SJSA1 (cell line): ENCODE data around the gene PRKCB. TPM values are rescaled to one million over a fixed set of nuclear protein-coding genes. Genes with fewer than 3 reads are reported as not detected.

Source experiments
- DNase-seq, 2 experiments: peaks; one replicate each; pipeline ENCODE4 v3.0.0-alpha.2; 2015 to 2020; ENCODE audit warnings: low spot score in 2 of 2, low read depth in 1 of 2
- H3K27ac ChIP-seq: fragments of 250-450 bp; sonication (Bioruptor Pico); 2 replicates; pipeline ENCODE4 v1.5.1; 2020; ENCODE audit warnings: mild to moderate bottlenecking, moderate library complexity
- H3K27me3 ChIP-seq: fragments of 250-450 bp; sonication (Bioruptor Pico); replicated peaks from 2 replicates; pipeline ENCODE4 v1.5.1; 2020; ENCODE audit warnings: mild to moderate bottlenecking, moderate library complexity
- H3K36me3 ChIP-seq: fragments of 250-450 bp; sonication (Bioruptor Pico); 2 replicates; pipeline ENCODE4 v1.5.1; 2020; ENCODE audit warnings: mild to moderate bottlenecking
- H3K4me1 ChIP-seq: fragments of 250-450 bp; sonication (Bioruptor Pico); replicated peaks from 2 replicates; pipeline ENCODE4 v1.6.1; 2021; ENCODE audit warnings: mild to moderate bottlenecking
- H3K4me3 ChIP-seq: fragments of 250-450 bp; sonication (Bioruptor Pico); 2 replicates; pipeline ENCODE4 v1.5.1; 2020; ENCODE audit warnings: mild to moderate bottlenecking
- H3K9me3 ChIP-seq: fragments of 250-450 bp; sonication (Bioruptor Pico); replicated peaks from 2 replicates; pipeline ENCODE4 v1.5.1; 2020; ENCODE audit warnings: mild to moderate bottlenecking
- total RNA-seq: library from RNA; depleted of rRNA; stranded (reverse); fragments of >200 nt; shearing (Covaris generic); gene quantifications from 2 replicates; pipeline ENCODE4 v1.2.3, GENCODE V29; 2014

Gene PRKCB
- total RNA-seq, 1 experiment from 2014 or later, result 4.2 TPM

DNA sequence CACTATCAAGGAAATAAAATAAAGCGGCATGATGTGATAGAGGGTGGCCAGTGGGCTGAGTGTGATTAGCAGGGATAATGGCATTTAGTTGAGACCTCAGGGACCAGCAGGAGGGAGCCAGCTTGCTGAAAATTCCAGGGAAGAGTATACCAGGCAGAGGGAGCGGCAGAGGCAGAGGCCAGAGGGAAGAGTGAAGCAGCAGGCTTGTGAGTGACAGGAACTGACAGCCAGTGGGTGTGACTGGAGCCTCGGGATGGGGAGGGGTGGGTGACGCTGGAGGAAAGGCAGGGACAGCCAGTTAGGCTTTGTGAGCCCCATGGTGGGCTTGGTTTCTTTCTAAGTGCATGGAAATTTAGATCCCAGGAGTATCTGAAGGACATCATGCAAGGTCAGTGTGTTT is 210.7 kb downstream of the PRKCB start:
- Histone ChIP-seq H3K27me3 (no peaks in the 10 kb centered on the region), H3K4me3 (no peak overlapping the region), H3K4me1 (no peaks in the 10 kb centered on the region), H3K27ac (no peak overlapping the region), H3K36me3 (no peaks in the 10 kb centered on the region), H3K9me3 (no peaks in the 10 kb centered on the region)
- DNase-seq, result no peak

DNA sequence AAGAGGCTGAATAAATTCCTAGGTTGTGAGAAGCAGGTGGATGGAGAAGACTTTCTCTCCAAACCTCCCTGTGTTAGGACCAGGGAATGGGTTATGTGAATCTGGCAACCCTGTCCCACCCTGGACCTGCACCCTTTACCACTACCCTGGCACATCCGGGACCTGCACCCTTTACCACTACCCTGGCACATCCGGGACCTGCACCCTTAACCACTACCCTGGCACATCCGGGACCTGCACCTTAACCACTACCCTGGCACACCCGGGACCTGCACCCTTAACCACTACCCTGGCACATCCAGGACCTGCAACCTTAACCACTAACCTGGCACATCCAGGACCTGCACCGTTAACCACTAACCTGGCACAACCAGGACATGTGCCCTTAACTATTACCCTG is 213.3 kb downstream of the PRKCB start:
- Histone ChIP-seq H3K27me3 (no peaks in the 10 kb centered on the region), H3K9me3 (no peaks in the 10 kb centered on the region), H3K4me1 (no peaks in the 10 kb centered on the region), H3K4me3 (no peak overlapping the region), H3K27ac (no peak overlapping the region), H3K36me3 (no peaks in the 10 kb centered on the region)
- DNase-seq, result no peak

DNA sequence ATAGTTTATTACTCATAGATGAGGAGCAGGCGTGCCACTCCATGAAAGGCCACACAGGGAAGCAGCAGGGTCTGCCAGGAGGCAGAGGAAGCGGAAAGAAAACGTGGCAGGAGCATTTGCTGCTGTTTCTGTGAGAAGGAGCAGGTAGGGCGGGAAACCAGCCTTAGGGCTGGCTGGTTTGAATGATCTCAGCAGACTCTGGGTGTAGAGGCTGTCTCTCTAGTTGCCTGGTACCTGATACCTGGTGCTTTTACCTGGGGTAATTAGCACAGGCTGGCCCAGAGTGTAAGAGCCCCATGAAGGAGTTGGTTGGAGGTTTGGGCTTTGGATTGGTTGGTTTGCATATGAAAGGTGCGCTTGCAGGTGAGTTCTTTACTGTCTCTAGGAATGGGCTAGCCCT is 215.3 kb downstream of the PRKCB start:
- no peak for DNase-seq
- Histone ChIP-seq H3K27me3 (no peaks in the 10 kb centered on the region; the same call in 1 of the 2 replicates), H3K27ac (no peak overlapping the region), H3K4me3 (no peak overlapping the region), H3K36me3 (no peaks in the 10 kb centered on the region), H3K4me1 (no peaks in the 10 kb centered on the region), H3K9me3 (no peaks in the 10 kb centered on the region)

DNA sequence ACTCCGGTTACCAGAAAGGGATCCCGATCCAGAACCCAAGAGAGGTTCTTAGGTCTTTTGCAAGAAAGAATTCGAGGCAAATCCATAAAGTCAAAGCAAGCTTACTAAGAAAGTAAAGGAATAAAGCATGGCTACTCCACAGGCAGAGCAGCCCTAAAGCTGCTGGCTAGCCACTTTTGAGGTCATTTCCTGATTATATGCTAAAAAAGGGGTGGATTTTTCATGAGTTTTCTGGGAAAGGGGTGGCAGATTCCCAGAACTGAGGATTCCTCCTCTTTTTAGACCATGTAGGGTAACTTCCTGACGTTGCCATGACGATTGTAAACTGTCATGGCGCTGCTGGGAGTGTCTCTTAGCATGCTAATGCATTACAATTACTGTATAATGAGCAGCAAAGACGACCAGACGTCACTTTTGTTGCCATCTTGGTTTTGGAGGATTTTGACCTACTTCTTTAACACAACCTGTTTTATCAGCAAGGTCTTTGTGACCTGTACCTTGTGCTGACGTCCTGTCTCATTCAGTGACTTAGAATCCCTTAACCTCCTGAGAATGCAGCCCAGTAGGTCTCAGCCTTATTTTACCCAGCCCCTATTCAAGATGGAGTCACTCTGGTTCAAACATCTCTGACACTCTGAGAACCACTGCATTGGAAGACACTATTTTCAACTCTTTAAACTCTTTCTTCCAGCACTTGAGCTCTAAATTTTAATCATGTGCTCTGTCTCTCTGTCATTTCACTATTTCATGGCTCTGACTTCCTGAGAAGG is 216.7 kb downstream of the PRKCB start:
- Histone ChIP-seq H3K27ac (no peak overlapping the region), H3K4me1 (no peaks in the 10 kb centered on the region), H3K36me3 (no peaks in the 10 kb centered on the region), H3K27me3 (no peaks in the 10 kb centered on the region; the same call in 1 of the 2 replicates), H3K9me3 (no peaks in the 10 kb centered on the region), H3K4me3 (no peak overlapping the region)
- DNase-seq, result no peak

DNA sequence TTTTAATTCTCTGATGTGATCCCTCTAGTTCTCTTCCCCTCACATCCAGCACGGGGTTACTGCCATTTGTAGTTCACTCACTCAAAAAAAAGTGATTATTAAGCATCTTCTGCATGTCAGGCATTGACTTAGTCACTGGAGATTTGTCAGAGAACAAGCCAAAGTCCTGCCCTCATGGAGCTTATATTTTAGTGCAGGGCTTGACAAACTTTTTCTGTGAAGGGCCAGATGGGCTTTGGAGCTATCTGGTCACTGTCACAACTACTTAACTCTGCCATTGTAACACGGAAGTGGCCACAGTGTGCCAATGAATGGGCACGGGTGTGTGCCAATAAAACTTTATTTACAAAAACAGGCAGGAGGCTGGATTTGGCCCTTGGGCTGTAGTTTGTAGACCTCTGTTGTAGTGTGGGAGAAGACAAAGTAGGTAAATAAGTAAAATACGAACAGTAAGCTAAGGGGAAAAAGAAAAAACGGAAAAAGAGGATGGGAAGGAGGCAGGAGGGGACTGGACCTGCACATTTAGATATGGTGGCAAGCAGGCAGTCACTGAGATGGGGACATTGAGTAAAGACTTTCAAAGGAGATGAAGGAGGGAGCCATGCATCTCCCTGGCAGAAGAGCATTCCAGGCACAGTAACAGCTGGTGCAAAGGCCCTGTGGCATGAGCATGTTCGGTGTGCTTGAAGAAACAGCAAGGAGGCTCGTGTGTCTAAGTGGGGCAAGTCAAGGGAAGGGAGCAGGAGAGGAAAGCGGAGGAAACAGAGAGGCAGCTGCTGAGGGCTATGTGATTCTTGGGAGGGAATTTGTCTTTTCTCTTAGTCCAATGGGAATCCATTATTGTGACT is 217.5 kb downstream of the PRKCB start:
- Histone ChIP-seq H3K4me3 (no peak overlapping the region), H3K27me3 (no peaks in the 10 kb centered on the region; the same call in 1 of the 2 replicates), H3K4me1 (no peaks in the 10 kb centered on the region), H3K36me3 (no peaks in the 10 kb centered on the region), H3K27ac (no peak overlapping the region), H3K9me3 (no peaks in the 10 kb centered on the region)
- DNase-seq, result no peak

DNA sequence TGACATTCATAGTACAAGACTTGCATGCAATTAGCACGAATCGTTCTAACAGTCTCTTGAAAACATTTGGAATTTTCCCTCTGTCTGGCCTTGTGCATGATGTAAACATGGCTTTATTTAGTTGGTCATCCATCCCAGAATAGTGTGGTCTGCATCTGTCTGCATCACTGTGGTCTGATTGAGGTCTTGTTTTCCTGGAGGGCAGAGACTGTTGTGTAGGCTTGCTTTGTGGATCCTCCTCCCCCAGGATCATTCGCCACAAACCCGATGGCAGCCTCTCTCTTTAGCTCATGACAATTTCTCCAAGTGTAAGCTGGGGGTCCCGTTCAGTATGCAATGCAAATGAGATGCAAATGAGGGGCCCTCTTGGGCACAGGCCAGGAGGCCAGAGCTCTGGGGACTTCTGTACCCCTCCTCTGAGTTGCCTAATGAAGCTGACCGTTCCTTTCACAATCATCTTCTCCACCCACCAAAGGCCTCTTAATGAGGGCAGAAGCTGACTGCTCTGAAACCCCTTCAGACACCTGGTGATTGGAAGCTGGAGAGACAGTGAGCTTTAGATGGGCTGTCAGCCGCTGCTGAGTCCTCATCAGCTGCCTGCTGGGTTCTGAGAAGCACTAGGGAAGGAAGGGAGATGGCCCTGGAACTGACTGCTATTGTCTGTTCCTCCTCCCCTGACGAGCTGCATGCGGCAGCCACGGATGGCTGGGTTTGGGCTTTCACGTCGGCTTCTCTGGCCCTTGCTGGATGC is 219.1 kb downstream of the PRKCB start:
- no peak overlapping the region for H3K4me3 ChIP-seq
- H3K9me3 ChIP-seq, result no peaks in the 10 kb centered on the region
- no peak overlapping the region for H3K27ac ChIP-seq
- H3K4me1 ChIP-seq, result no peaks in the 10 kb centered on the region
- H3K36me3 ChIP-seq, result no peaks in the 10 kb centered on the region
- H3K27me3 ChIP-seq, result no peaks in the 10 kb centered on the region; the same call in 1 of the 2 replicates
- DNase-seq, result no peak

DNA sequence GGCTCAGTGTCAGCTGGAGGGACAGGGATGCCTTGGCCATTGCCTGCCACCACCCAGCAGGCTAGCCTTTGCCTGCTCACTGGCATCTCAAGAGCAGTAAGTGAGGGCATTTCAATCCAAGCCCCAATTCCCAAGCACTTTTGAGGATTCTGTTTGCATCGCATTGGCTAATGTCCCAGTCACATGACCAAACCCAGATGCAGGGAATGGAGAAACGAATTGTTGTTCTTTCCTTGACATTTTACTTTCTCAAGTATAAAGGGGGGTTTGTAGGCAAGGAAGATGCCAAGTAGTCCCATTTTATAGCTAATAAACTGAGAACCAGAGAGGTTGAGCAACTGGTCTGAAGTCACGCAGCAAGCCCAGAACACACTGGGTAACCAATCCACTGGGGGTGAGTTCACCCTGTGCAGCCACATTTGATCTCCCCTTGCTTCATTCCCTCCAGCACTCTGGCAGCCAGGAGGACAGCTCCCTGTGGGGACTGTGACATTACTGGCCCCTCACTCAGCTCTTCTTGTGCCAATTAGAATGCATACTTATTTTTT is 226.6 kb downstream of the PRKCB start:
- H3K4me1 ChIP-seq, result no peaks in the 10 kb centered on the region
- no peak overlapping the region for H3K4me3 ChIP-seq
- H3K27ac ChIP-seq, result no peak overlapping the region
- H3K27me3 ChIP-seq, result no peaks in the 10 kb centered on the region
- DNase-seq, result peak in 1 of 2 experiments; percentile 17
- H3K9me3 ChIP-seq, result no peaks in the 10 kb centered on the region
- H3K36me3 ChIP-seq, result no peaks in the 10 kb centered on the region

DNA sequence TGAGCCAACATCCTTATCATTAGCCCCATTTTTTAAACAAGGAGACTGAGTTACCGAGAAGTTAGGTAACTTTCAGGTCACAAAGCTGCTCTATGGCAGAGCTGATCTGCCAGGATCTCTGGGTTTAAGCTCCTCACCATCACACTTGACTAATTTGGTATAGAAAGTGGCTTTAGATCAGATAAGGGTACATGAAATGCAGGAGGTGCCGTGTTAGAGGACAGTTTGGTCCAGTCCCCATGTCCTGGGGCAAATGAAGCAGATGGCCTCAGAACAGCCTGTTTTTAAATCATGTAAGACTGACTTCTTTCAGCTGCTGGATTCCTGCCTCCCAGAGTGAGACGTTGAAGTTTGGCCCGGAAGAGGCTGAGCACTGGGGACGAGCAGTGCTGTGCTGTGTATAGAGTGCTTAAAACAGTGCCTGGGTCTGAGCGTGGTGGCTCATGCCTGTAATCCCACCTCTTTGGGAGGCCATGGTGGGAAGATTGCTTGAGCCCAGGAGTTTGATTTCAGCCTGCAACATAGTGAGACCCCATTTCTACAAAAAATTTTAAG is 233.3 kb downstream of the PRKCB start:
- Histone ChIP-seq H3K36me3 (no peaks in the 10 kb centered on the region), H3K4me3 (no peak overlapping the region), H3K27me3 (no peaks in the 10 kb centered on the region), H3K9me3 (no peaks in the 10 kb centered on the region), H3K4me1 (no peaks in the 10 kb centered on the region), H3K27ac (no peak overlapping the region)
- DNase-seq, result peak in 1 of 2 experiments; percentile 13

DNA sequence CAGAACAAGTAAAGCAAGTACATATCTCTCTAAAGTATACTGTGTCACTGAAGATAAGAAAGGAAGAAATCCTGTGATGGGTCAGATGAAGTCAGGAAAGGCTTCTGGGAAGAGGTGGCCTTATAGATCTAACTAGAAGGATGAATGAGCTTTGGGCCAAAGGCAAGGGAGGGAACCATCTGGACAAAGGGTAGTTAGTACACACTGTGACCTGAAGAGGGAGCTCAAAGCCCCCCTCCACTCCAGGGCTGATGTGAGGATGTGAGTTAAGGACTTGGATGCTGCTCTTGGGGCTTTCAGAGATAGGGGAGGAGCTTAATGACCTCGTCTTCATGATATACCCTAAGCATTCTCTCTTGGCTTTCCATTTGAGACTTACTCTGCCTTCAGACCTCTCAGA is 235.1 kb downstream of the PRKCB start:
- Histone ChIP-seq H3K27ac (no peak overlapping the region), H3K4me3 (no peak overlapping the region), H3K4me1 (no peaks in the 10 kb centered on the region), H3K9me3 (no peaks in the 10 kb centered on the region), H3K27me3 (no peaks in the 10 kb centered on the region), H3K36me3 (no peaks in the 10 kb centered on the region)
- DNase-seq, result peak; percentile 22 to 45

DNA sequence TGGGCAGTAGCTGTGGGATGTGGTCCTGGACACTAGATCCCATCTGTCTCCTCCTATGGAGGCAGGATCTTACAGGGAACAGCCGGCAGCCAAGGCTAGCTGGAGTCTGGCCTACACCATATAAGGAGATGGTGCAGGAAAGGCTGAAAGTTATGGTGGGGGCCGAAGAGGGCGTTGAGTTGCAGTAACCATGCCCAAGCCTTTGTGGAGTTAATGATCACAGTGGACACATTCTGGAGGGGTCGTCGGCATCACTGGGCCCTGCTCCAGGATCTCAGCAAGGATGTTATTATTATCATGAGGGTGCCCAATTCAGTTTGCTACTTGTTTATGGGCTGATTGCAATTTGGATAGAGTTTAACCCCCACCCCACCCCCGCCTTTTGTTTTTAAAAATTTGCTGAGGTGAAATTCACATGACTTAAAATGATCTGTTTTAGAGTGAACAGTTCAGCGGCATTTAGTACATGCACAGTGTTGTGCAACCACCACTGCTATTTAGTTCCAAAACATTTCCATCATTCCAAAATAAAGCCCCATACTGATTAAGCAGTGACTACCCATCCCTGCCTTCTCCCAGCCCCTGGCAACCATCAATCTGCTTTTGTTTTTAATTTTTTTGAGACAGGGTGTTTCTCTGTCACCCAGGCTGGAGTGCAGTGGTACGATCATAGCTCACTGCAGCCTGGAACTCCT is 236.0 kb downstream of the PRKCB start:
- Histone ChIP-seq H3K9me3 (no peaks in the 10 kb centered on the region), H3K4me3 (no peak overlapping the region), H3K27me3 (no peaks in the 10 kb centered on the region), H3K27ac (no peak overlapping the region), H3K36me3 (no peaks in the 10 kb centered on the region), H3K4me1 (no peaks in the 10 kb centered on the region)
- peak in 1 of 2 experiments; percentile 21 for DNase-seq

DNA sequence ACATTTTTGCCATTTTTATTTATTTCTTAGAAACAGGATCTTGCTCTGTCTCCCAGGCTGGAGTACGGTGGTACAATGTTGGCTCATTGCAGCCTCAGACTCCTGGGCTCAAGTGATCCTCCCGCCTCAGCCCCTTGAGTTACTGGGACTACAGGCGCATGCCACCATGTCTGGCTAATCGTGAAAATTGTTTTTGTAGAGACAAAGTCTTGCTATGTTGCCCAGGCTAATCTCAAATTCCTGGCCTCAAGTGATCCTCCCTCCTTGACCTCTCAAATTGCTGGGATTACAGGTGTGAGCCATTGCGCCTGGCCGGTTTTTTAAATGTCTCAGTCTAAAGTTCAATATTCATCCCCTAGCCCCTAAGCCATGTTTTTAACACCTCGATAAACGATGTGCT is 237.5 kb downstream of the PRKCB start:
- Histone ChIP-seq H3K4me1 (no peaks in the 10 kb centered on the region), H3K27me3 (no peaks in the 10 kb centered on the region), H3K27ac (no peak overlapping the region), H3K4me3 (no peak overlapping the region), H3K36me3 (no peaks in the 10 kb centered on the region), H3K9me3 (no peaks in the 10 kb centered on the region)
- peak in 1 of 2 experiments; percentile 8 for DNase-seq

DNA sequence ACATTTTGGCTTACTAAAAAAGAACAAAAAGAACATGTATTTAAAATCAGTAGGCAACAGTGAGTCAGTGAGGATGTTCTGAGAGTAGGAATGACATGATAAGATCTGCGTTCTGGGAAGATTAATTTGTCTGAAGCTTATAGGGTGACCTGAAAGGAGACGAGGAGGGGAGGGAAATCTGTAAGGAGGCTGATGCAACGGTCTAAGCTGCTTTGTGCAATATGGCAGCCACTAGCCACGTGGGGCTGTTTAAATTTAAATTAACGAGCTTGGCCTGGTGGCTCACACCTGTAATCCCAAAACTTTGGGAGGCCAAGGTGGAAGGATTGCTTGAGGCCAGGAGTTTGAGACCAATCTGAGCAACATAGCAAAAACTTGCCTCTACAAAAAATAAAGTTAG is 238.8 kb downstream of the PRKCB start:
- no peaks in the 10 kb centered on the region for H3K4me1 ChIP-seq
- no peaks in the 10 kb centered on the region for H3K27me3 ChIP-seq
- H3K9me3 ChIP-seq, result no peaks in the 10 kb centered on the region
- no peak overlapping the region for H3K4me3 ChIP-seq
- no peak overlapping the region for H3K27ac ChIP-seq
- no peaks in the 10 kb centered on the region for H3K36me3 ChIP-seq
- no peak for DNase-seq

DNA sequence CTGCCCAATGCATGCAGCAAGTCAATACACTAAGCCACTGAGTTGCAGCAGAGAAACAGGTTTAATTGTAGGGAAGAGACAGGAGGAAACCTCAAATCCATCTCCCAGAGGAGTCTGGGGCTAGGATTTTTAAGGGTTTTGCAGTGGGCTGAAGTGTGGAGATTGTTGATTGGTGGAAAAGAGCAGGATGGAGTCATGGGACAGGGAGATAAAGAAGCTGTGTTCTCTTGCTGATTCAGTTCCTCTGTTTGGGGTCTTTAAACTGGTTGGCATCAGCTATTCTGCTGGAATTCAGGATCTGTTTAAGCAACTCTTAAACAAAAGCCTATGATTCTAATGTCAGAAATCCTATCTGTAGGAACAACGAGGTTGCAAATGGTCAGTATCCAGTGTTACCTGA is 239.5 kb downstream of the PRKCB start:
- H3K27me3 ChIP-seq, result no peaks in the 10 kb centered on the region
- no peak overlapping the region for H3K4me3 ChIP-seq
- no peaks in the 10 kb centered on the region for H3K4me1 ChIP-seq
- H3K9me3 ChIP-seq, result no peaks in the 10 kb centered on the region
- no peak for DNase-seq
- H3K27ac ChIP-seq, result no peak overlapping the region
- H3K36me3 ChIP-seq, result no peaks in the 10 kb centered on the region
